GM12872 (cell line): ENCODE results near the gene TSPEAR.

ENCODE experiments used
- CTCF ChIP-seq: IDR thresholded peaks from 3 replicates; pipeline ENCODE4 v1.5.1; 2011; ENCODE audit warnings: low read depth, mild to moderate bottlenecking, low read length, moderate library complexity; ENCODE audit not compliant: insufficient read depth

TSPEAR gene

GRCh38 chr21:44466996-44467858, 244.1 kb downstream of the TSPEAR start:
- TF ChIP-seq CTCF, result no peak

GRCh38 chr21:44466351-44466954, 244.9 kb downstream of the TSPEAR start:
- TF ChIP-seq CTCF, result no peak

- no peak for TF ChIP-seq CTCF
Measured at GRCh38 chr21:44464351-44464750, 247.0 kb downstream of the TSPEAR start.

GRCh38 chr21:44463724-44464123, 247.6 kb downstream of the TSPEAR start:
- no peak for TF ChIP-seq CTCF

- TF ChIP-seq CTCF, result no peak
Measured at GRCh38 chr21:44462834-44463200, 248.6 kb downstream of the TSPEAR start.

- no peak for TF ChIP-seq CTCF
Measured at GRCh38 chr21:44462086-44462833, 249.1 kb downstream of the TSPEAR start.

- no peak for TF ChIP-seq CTCF
Measured at GRCh38 chr21:44461464-44462001, 249.8 kb downstream of the TSPEAR start.
